GM12878 (cell line): ENCODE measurements around the gene CCR5AS.
"Not testable (repeated sequence)": the region's sequence is repeated elsewhere in the genome, so short reads cannot be mapped to it uniquely, and the experiment has no call there.

Experiments
- ATAC-seq: fragments of 200-7000 bp; cut with Tn5 transposase; 3 replicates; pipeline ENCODE4 v1.9.1; 2020; ENCODE audit warnings: mild to moderate bottlenecking, moderate library complexity
- BruUV-seq: library from RNA; stranded (reverse); fragments of 400-500 nt; replicated peaks from 2 replicates; lab custom pipeline; 2021; lab: Mats Ljungman, UMichigan
- CTCF ChIA-PET: fragments of 300-600 bp; sonication (Branson Sonifier 250); formaldehyde crosslinking; extraction: SDS; loops from one replicate; lab custom pipeline; 2021; ENCODE audit warnings: inconsistent platforms; lab: Yijun Ruan, JAX
- POLR2A ChIA-PET: fragments of 350-600 bp; formaldehyde crosslinking; extraction: SDS; loops from one replicate; lab custom pipeline; 2021; ENCODE audit warnings: inconsistent platforms; lab: Charles Lee
- RAD21 ChIA-PET: fragments of 300-600 bp; sonication (Branson Sonifier 250); formaldehyde crosslinking; loops from one replicate; lab custom pipeline; 2023; ENCODE audit warnings: antibody characterized with exemption; ENCODE audit not compliant: unreplicated experiment; lab: Charles Lee
- SMC1A ChIA-PET: fragments of 300-600 bp; sonication (Branson Sonifier 250); formaldehyde crosslinking; loops from one replicate; lab custom pipeline; 2023; ENCODE audit not compliant: unreplicated experiment, uncharacterized antibody; lab: Charles Lee
- DNase-seq: peaks from one replicate; pipeline ENCODE4 v3.0.0-alpha.2; 2011; ENCODE audit warnings: low read depth, low spot score
- FAIRE-seq: peaks from 3 replicates; lab custom pipeline; 2011; peaks lifted over from hg19 to GRCh38; lab: Jason Lieb, UNC
- H2AFZ ChIP-seq: 2 replicates; pipeline ENCODE4 v1.6.0; 2011; ENCODE audit warnings: low read depth, low read length, control low read depth; ENCODE audit not compliant: control insufficient read depth
- H3K27ac ChIP-seq: 2 replicates; pipeline ENCODE4 v1.5.1; 2011; ENCODE audit warnings: control low read depth; ENCODE audit not compliant: control insufficient read depth, insufficient read depth
- H3K27me3 ChIP-seq, 2 experiments: replicated peaks in 1 of 2; 2 replicates each; pipeline versions ENCODE4 v1.6.0 to v1.6.1; 2011; ENCODE audit warnings: low read length in 1 of 2; ENCODE audit not compliant: control insufficient read depth in 2 of 2, insufficient read depth in 2 of 2
- H3K36me3 ChIP-seq, 2 experiments: 2 replicates each; pipeline ENCODE4 v1.5.1; 2011; ENCODE audit warnings: low read length in 1 of 2; ENCODE audit not compliant: control insufficient read depth in 2 of 2, insufficient read depth in 2 of 2
- H3K4me1 ChIP-seq: 2 replicates; pipeline ENCODE4 v1.6.1; 2011; ENCODE audit warnings: mild to moderate bottlenecking, low read length, moderate library complexity, mixed read lengths; ENCODE audit not compliant: control insufficient read depth, insufficient read depth
- H3K4me2 ChIP-seq: 2 replicates; pipeline ENCODE4 v1.6.0; 2011; ENCODE audit warnings: control low read depth; ENCODE audit not compliant: control insufficient read depth, insufficient read depth
- H3K4me3 ChIP-seq: fragments of 200-600 bp; sonication (generic); 2 replicates; pipeline ENCODE4 v1.5.1; 2016
- H3K79me2 ChIP-seq: 2 replicates; pipeline ENCODE4 v1.6.0; 2011; ENCODE audit warnings: low read length; ENCODE audit not compliant: control insufficient read depth, insufficient read depth
- H3K9ac ChIP-seq: 2 replicates; pipeline ENCODE4 v1.8.0; 2011; ENCODE audit warnings: low read length, control low read depth, mixed read lengths; ENCODE audit not compliant: control insufficient read depth, insufficient read depth
- H3K9me3 ChIP-seq: replicated peaks from 3 replicates; pipeline ENCODE4 v1.5.1; 2011; ENCODE audit warnings: mild to moderate bottlenecking, low read length; ENCODE audit not compliant: control insufficient read depth, insufficient read depth
- H4K20me1 ChIP-seq: 2 replicates; pipeline ENCODE4 v1.6.0; 2011; ENCODE audit not compliant: control insufficient read depth, insufficient read depth
- BCL11A ChIP-seq: IDR thresholded peaks from 2 replicates; pipeline ENCODE4 v1.6.1; 2011; ENCODE audit warnings: low read depth, low read length
- CHD4 ChIP-seq: fragments of 200-600 bp; sonication (generic); IDR thresholded peaks from 2 replicates; pipeline ENCODE4 v1.6.1; 2016; ENCODE audit warnings: mild to moderate bottlenecking
- DPF2 ChIP-seq: fragments of 450-650 bp; IDR thresholded peaks from 2 replicates; pipeline ENCODE4 v1.6.1; 2017; ENCODE audit warnings: mild to moderate bottlenecking
- EED ChIP-seq: sonication (generic); IDR thresholded peaks from 2 replicates; pipeline ENCODE4 v1.6.1; 2016; ENCODE audit warnings: antibody characterized with exemption, low read depth
- GATAD2B ChIP-seq: fragments of 450-650 bp; conservative IDR thresholded peaks from 2 replicates; pipeline ENCODE4 v1.6.1; 2017; ENCODE audit warnings: low read depth, mild to moderate bottlenecking, moderate library complexity
- IKZF1 ChIP-seq: fragments of 450-650 bp; conservative IDR thresholded peaks from 2 replicates; pipeline ENCODE4 v1.6.1; 2017; ENCODE audit warnings: antibody characterized with exemption, mild to moderate bottlenecking
- IKZF2 ChIP-seq, 2 experiments: fragments of 450-650 bp; IDR thresholded peaks; 2 replicates each; pipeline ENCODE4 v1.6.1; 2017; ENCODE audit warnings: mild to moderate bottlenecking in 2 of 2, moderate library complexity in 2 of 2
- NFYA ChIP-seq: IDR thresholded peaks from 2 replicates; pipeline ENCODE4 v1.6.1; 2011; ENCODE audit warnings: low read depth, mild to moderate bottlenecking, low read length, improper control_type of control experiment, borderline replicate concordance
- PAX5 ChIP-seq: IDR thresholded peaks from 2 replicates; pipeline ENCODE4 v1.6.1; 2011; ENCODE audit warnings: low read depth, low read length, borderline replicate concordance
- TCF12 ChIP-seq: IDR thresholded peaks from 2 replicates; pipeline ENCODE4 v1.6.1; 2011; ENCODE audit warnings: low read depth, mild to moderate bottlenecking, low read length
- WGBS: methylation state at CpG from one replicate; pipeline ENCODE4 v1.1.6; 2016; ENCODE audit warnings: low lambda C conversion rate; ENCODE audit not compliant: insufficient replicate concordance, insufficient coverage; ENCODE audit errors: missing lambda C conversion rate; 5-methylcytosine and 5-hydroxymethylcytosine counted together
- in situ Hi-C: fragments of 300-500 bp; cut with MboI; formaldehyde crosslinking; loops from 9 replicates; pipeline ENCODE4 v1.14.3; 2018; ENCODE audit warnings: mixed read lengths
- intact Hi-C: fragments of 100-400 bp; cut with micrococcal nuclease; formaldehyde crosslinking; loops from one replicate; pipeline ENCODE4 v1.14.2; 2022; ENCODE audit not compliant: unreplicated experiment

CCR5AS gene

GRCh38 chr3:46388847-46389246 lies 18.0 kb downstream of the CCR5AS start:
- ChIA-PET SMC1A (interaction anchor here (1.1 kb wide), 1 partner anchor 11 kb away, joined by 3 read pairs; no protein-coding TSS in a partner anchor), POLR2A (interaction anchor here (0.6 kb wide), 1 partner anchor 394 kb away, joined by 5 read pairs; no protein-coding TSS in a partner anchor), CTCF (interaction anchor here (1.5 kb wide), 1 partner anchor 62 kb away, joined by 3 read pairs; no protein-coding TSS in a partner anchor)
- H3K4me1 ChIP-seq, ATAC-seq, RAD21 ChIA-PET, H4K20me1 ChIP-seq, H3K27me3 ChIP-seq, H3K27ac ChIP-seq, H3K4me3 ChIP-seq, intact Hi-C loops, H3K79me2 ChIP-seq, H3K9me3 ChIP-seq, BruUV-seq, H2AFZ ChIP-seq, H3K36me3 ChIP-seq, in situ Hi-C loops, H3K9ac ChIP-seq, H3K4me2 ChIP-seq, DNase-seq: not testable (repeated sequence)
- FAIRE-seq: peak; percentile 35
- whole genome bisulfite sequencing: 95% methylated on average over 4 of the region's 4 CpGs

GRCh38 chr3:46386205-46386604 lies 20.7 kb downstream of the CCR5AS start:
- CTCF ChIA-PET: interaction anchor here (1.3 to 21.1 kb wide), 4 partner anchors 9 to 301 kb away, joined by 3 to 714 read pairs (median 22); partner anchors contain the start of gene CCR5
- ATAC-seq (peak; percentile 30; the same call in 2 of the 3 replicates), FAIRE-seq (no peak), DNase-seq (no peak)
- WGBS: 13% methylated on average over 4 of the region's 4 CpGs
- no peaks in the 10 kb centered on the region for H4K20me1 ChIP-seq
- H3K4me1 ChIP-seq: peaks cover 14% of the 10 kb centered on the region
- RAD21 ChIA-PET: interaction anchor here (3.3 kb wide), 1 partner anchor 17 kb away, joined by 18 read pairs; the partner anchor contains the start of gene CCR5
- no TSS peak for BruUV-seq
- no peak overlapping the region; the same call in 1 of the 2 replicates for H2AFZ ChIP-seq
- no peak overlapping the region for H3K27ac ChIP-seq
- intact Hi-C loops: no loop called here
- no peaks in the 10 kb centered on the region for H3K36me3 ChIP-seq
- SMC1A ChIA-PET: interaction anchor here (1.7 to 8.6 kb wide), 2 partner anchors 16 to 21 kb away, joined by 4 to 62 read pairs; partner anchors contain the start of genes CCR5 and CCRL2
- H3K79me2 ChIP-seq: no peaks in the 10 kb centered on the region
- no peak for TF ChIP-seq PAX5
- no peak for TF ChIP-seq NFYA
- peak; percentile 62 to 66; a peak in 2 of 4 replicates for TF ChIP-seq IKZF2 (IDR thresholded peaks at IDR 0.05)
- peak; percentile 21; the same call in 1 of the 2 replicates for TF ChIP-seq DPF2
- 0 out of 2 replicates have a peak, but pooled peaks have one; percentile 8 for TF ChIP-seq BCL11A
- TF ChIP-seq CHD4: no peak
- TF ChIP-seq EED: 0 out of 2 replicates have a peak, but pooled peaks have one; percentile 18
- no peak for TF ChIP-seq GATAD2B
- TF ChIP-seq IKZF1: peak; percentile 65
- peak; percentile 40; the same call in 1 of the 2 replicates for TF ChIP-seq TCF12
- H3K9ac ChIP-seq: no peak overlapping the region
- POLR2A ChIA-PET: no interaction called here
- H3K9me3 ChIP-seq: peaks cover 4% of the 10 kb centered on the region; the same call in 2 of the 3 replicates
- no peaks in the 10 kb centered on the region for H3K27me3 ChIP-seq
- in situ Hi-C loops: no loop called here
- H3K4me3 ChIP-seq: no peak overlapping the region
- peak overlapping the region; percentile 19 for H3K4me2 ChIP-seq
